Cardiac septum (tissue), 1 donor: Measurements from ENCODE around the gene BOLA1. TPM values are rescaled to one million over a fixed set of nuclear protein-coding genes. Genes with fewer than 3 reads are reported as not detected.
A peak's percentile ranks its signal among the peaks of the same experiment; 100 is the strongest.
"Not testable (repeated sequence)": the region's sequence is repeated elsewhere in the genome, so short reads cannot be mapped to it uniquely, and the experiment has no call there.

Experiments
- DNase-seq: peaks from one replicate; pipeline ENCODE4 v3.0.0-alpha.2; 2020; ENCODE audit warnings: low spot score
- intact Hi-C: fragments of 100-400 bp; cut with DNase I; formaldehyde crosslinking; loops from one replicate; pipeline ENCODE4 v1.14.0; 2022
- long read RNA-seq: library from polyadenylated mRNA; unstranded; transcript quantifications from one replicate; pipeline ENCODE4 v2.0.0, GENCODE V29; 2021
- total RNA-seq: library from RNA; stranded (reverse); fragmentation: NEBNext Ultra II Directional; extraction: Animal tissue kit (Norgen Biotek cat#: 25700); gene quantifications from one replicate; pipeline ENCODE4 v1.2.1, GENCODE V29; 2021
- donor health status: DM: no; HTN: no; CAD: no.

Gene BOLA1
- 13.8 TPM for total RNA-seq
- long read RNA-seq, transcript BOLA1-202 (2 exons, 859 nt), result major isoform, 10 of 11 reads
- long read RNA-seq, partial matches to known transcripts, result 1 of 11 reads
- long read RNA-seq, other reads (novel, unspliced or antisense), result 0 of 11 reads

- peak; percentile 96 for DNase-seq
- intact Hi-C loops, result loop anchor here (2.0 to 10.0 kb wide), 2 partner anchors 27 to 155 kb away; partner anchors contain the start of gene SF3B4
Measured at GRCh38 chr1:149899460-149900284, at the start of gene BOLA1. TSS of gene BOLA1 (plus strand) at chr1:149899568. CDS start at chr1:149900060, 492 bp downstream.

GRCh38 chr1:149849947-149850360, 49.4 kb upstream of the BOLA1 start:
- intact Hi-C loops, result no loop called here
- no peak for DNase-seq

GRCh38 chr1:149850732-149851345, 48.5 kb upstream of the BOLA1 start:
- DNase-seq, intact Hi-C loops: not testable (repeated sequence)

- DNase-seq, intact Hi-C loops: not testable (repeated sequence)
Measured at GRCh38 chr1:149851585-149852213, 47.7 kb upstream of the BOLA1 start.

GRCh38 chr1:149852263-149852662, 47.1 kb upstream of the BOLA1 start:
- intact Hi-C loops, DNase-seq: not testable (repeated sequence)

GRCh38 chr1:149860271-149860670, 39.1 kb upstream of the BOLA1 start:
- intact Hi-C loops, DNase-seq: not testable (repeated sequence)

- intact Hi-C loops, DNase-seq: not testable (repeated sequence)
Measured at GRCh38 chr1:149860684-149861496, 38.5 kb upstream of the BOLA1 start.

GRCh38 chr1:149861497-149862054, 37.8 kb upstream of the BOLA1 start:
- DNase-seq, intact Hi-C loops: not testable (repeated sequence)

GRCh38 chr1:149866887-149867286, 32.5 kb upstream of the BOLA1 start:
- intact Hi-C loops, DNase-seq: not testable (repeated sequence)

- intact Hi-C loops, DNase-seq: not testable (repeated sequence)
Measured at GRCh38 chr1:149873060-149873459, 26.3 kb upstream of the BOLA1 start.

- intact Hi-C loops, result no loop called here
- DNase-seq, result peak; percentile 70
Measured at GRCh38 chr1:149877211-149877946, 22.0 kb upstream of the BOLA1 start.

- intact Hi-C loops, result no loop called here
- no peak for DNase-seq
Measured at GRCh38 chr1:149879556-149879955, 19.8 kb upstream of the BOLA1 start.

GRCh38 chr1:149881876-149882275, 17.5 kb upstream of the BOLA1 start:
- intact Hi-C loops, result no loop called here

GRCh38 chr1:149883598-149884247, 15.6 kb upstream of the BOLA1 start:
- DNase-seq, result no peak
- intact Hi-C loops, result no loop called here

More at GRCh38 chr1:149881876-149882275, 17.5 kb upstream of the BOLA1 start:
- DNase-seq, result no peak

GRCh38 chr1:149884433-149885338, 14.7 kb upstream of the BOLA1 start:
- intact Hi-C loops, result no loop called here
- DNase-seq, result no peak

GRCh38 chr1:149885339-149886120, 13.8 kb upstream of the BOLA1 start:
- DNase-seq, result peak; percentile 92
- intact Hi-C loops, result no loop called here
